GM19035 (cell line): ENCODE results near the gene FCGR2B.
"Not testable (repeated sequence)": the region's sequence is repeated elsewhere in the genome, so short reads cannot be mapped to it uniquely, and the experiment has no call there.

Source experiments
- ATAC-seq: cut with Tn5 transposase; IDR thresholded peaks from one replicate; pipeline ENCODE4 v1.9.1; 2021; ENCODE audit not compliant: unreplicated experiment

FCGR2B gene

GRCh38 chr1:161705537-161705936, 42.6 kb downstream of the FCGR2B start:
- no peak for ATAC-seq

- ATAC-seq: no peak
These were observed 43.2 kb downstream of the FCGR2B start for GRCh38 chr1:161706113-161706481.

DNA sequence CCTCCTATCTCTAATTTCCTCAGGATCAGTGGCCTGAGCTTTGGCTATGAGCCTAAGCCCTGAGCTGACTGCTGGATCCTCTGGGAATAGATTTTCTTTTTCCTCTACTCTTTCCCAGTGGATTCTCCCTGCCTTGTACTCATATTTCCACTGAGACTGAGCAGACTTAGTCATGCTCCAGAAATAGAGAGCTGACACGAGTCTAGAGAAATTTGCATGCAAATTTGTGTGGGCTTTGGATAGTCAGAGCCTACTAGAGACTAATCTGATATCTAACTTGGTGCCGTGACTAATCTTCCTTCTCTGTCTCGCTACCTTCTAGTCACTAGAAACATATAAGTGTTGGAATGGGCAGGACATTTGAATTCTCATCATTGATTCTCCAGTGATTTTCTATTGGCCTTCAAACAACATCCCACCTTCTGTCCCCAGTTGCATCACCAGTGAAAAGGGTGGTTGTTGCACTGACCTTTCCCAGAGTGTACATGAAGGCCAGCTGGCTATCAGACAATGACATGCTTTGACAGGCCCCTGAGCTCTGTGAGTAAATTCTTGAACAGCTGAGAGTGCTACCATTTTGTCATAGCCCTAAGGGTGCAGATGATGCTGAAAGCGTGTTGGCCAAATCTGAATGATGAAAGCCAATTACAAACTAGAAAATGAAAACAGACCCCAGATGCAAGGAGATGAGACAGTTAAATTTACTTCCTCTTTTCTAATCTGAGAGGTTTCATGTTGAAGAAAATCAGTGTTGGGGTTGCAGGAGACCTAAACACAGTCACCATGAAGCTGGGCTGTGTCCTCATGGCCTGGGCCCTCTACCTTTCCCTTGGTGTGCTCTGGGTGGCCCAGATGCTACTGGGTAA, 43.8 kb downstream of the FCGR2B start, which contains the start of gene FCRLA:
Gene FCRLA (plus strand): TSS at position 748 of the 866 bp plus-strand sequence. CDS start 36 bp downstream, at position 784.
- ATAC-seq: peak; percentile 67

- ATAC-seq: no peak
These were observed 44.6 kb downstream of the FCGR2B start for GRCh38 chr1:161707503-161707902.

DNA sequence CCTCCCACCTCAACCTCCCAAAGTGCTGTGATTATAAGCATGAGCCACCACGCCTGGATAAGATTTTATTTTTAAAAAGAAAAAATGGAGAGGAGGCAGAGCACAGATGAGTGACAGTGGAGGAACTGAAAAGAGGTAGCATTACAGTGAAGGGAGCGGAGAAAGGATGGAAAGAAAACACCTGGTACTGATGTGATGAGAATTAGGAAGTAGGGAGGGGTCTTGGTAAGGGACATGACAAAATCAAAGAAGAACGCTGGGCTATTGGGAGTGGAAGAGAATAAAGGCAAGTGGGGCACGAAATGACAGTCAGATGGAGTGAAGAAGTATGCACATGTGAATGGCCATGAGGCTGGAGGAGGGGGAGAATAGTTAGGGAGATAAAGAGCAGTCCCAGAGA, 46.4 kb downstream of the FCGR2B start:
- no peak for ATAC-seq

DNA sequence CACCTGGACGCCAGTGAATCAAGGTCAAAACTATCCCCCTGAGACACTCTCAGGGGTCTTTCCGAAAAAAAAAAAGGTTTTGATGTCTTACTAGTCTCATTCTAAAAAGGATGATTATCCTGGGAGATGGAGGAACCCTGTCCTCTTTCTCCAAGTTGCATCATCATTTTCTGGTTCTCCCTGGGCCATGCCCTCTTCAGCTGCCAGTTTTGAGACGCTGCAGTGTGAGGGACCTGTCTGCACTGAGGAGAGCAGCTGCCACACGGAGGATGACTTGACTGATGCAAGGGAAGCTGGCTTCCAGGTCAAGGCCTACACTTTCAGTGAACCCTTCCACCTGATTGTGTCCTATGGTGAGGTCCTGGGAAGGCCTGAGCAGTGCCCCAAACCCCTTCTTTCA, 47.6 kb downstream of the FCGR2B start:
- ATAC-seq: no peak

GRCh38 chr1:161718559-161719324, 55.8 kb downstream of the FCGR2B start:
- ATAC-seq: peak; percentile 57

GRCh38 chr1:161719325-161719611, 56.3 kb downstream of the FCGR2B start:
- ATAC-seq: peak; percentile 52

DNA sequence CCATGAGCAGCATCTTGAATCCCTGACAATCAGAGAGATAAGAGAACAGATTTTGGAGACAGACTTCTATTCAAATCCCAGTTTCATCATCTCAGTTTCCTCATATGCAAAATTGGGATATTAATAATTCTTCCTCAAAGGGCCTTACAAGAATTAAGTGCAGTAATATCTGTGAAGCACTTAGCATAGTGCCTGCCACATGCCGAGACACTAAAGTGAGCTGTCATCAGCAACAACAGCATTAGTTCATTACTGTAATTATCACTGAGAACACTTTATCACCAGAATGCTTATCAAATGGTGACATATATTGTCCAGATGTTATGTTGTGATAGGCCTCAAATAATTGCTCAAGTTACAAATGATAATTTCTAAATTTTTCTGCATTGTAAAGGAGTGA, 57.5 kb downstream of the FCGR2B start:
- no peak for ATAC-seq

- no peak for ATAC-seq
These were observed 58.2 kb downstream of the FCGR2B start, which contains the start of gene FCRLB for GRCh38 chr1:161720956-161721737. TSS of gene FCRLB (plus strand) at chr1:161721544. CDS start at chr1:161722673, 1,129 bp downstream.

- ATAC-seq: no peak
These were observed 58.9 kb downstream of the FCGR2B start for GRCh38 chr1:161721738-161722343.

GRCh38 chr1:161722406-161722805, 59.5 kb downstream of the FCGR2B start:
- no peak for ATAC-seq

- ATAC-seq: no peak
These were observed 60.7 kb downstream of the FCGR2B start for GRCh38 chr1:161723459-161724141.

- ATAC-seq: not testable (repeated sequence)
These were observed 62.4 kb downstream of the FCGR2B start for GRCh38 chr1:161725258-161725907.

- ATAC-seq: peak; percentile 28
These were observed 63.0 kb downstream of the FCGR2B start for GRCh38 chr1:161725908-161726472.

GRCh38 chr1:161726473-161727255, 63.7 kb downstream of the FCGR2B start:
- peak; percentile 62 for ATAC-seq

GRCh38 chr1:161727256-161727924, 64.4 kb downstream of the FCGR2B start:
- ATAC-seq: peak; percentile 9
